Limb (tissue), 2 donors: ENCODE data around the gene SHOX.
"Not testable (repeated sequence)": the region's sequence is repeated elsewhere in the genome, so short reads cannot be mapped to it uniquely, and the experiment has no call there.

Source experiments
- DNase-seq, 2 donors: peaks; one replicate each; pipeline ENCODE4 v3.0.0-alpha.2; 2016; ENCODE audit errors: extremely low spot score in 2 of 2

SHOX gene

DNA sequence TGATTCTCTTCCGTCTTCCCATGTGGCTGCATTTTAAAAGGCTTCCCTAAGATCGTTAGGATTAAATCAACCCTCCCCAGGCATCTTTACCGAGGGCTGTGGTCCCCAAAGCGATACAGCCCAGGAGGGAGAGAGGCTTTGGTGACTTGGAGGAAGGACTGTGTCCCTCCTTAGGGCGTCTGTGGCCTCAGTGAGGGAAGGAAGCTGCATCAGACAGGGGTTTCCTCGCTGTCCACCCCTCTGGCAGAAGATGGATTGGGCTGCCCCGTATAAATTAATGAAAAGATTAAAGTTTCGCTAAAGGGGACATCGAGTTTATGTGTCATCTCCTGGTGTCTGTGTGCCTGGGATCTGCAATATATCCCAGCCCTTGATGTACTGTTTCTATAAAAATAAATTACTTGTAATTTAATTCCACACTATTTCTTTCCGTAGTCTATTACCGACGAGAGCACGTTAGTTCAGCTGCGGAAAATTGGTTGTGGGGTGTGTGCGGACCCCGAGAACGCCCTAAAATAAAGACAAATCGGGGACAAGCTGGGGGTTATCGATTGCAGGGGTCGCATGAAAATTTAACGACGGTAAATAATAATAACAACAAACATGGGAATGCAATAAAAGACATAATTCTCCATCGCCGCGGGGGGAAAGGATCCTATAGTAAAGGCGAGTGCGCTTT is 6.5 kb downstream of the SHOX start:
- peak in 1 of 2 donors; percentile 56 for DNase-seq

DNA sequence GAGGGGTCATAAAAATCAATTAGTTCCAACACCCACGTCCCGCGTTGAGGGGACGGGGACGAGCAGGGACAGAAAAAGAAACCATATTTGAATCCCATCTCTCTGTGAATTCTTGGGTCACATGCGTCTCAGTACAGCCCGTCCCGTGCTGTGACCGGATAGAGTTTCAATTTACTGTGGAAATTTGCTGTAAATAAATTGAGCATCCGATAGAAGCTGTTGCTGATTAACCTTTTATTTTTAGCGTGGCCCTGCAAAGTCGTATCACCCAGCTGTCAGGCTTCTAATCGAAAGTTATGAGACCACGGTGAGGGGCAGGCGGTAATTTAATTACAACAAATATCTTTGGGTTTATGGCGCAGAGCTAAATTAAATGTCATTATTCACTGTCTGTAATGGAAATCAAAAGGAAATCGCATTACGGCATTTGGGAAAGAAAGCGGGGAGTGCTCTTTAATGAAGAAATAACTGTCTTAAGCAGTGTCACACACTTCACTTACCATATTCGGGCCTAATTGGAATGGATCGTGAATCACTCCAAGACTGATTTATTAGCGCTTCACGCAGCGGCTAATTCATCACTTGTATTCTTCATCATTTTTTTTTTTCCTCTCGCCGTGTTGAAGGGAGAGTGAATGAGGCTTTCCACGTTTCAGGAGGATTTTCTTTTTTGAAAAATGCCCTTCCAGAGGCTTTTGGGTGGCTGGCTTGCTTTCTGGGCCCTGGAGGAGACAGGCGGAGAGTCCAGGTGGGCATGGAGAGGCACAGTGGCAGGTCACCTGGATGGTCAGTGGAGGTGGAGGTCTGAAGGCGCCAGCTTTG is 7.3 kb downstream of the SHOX start:
- peak in 1 of 2 donors; percentile 43 for DNase-seq

DNA sequence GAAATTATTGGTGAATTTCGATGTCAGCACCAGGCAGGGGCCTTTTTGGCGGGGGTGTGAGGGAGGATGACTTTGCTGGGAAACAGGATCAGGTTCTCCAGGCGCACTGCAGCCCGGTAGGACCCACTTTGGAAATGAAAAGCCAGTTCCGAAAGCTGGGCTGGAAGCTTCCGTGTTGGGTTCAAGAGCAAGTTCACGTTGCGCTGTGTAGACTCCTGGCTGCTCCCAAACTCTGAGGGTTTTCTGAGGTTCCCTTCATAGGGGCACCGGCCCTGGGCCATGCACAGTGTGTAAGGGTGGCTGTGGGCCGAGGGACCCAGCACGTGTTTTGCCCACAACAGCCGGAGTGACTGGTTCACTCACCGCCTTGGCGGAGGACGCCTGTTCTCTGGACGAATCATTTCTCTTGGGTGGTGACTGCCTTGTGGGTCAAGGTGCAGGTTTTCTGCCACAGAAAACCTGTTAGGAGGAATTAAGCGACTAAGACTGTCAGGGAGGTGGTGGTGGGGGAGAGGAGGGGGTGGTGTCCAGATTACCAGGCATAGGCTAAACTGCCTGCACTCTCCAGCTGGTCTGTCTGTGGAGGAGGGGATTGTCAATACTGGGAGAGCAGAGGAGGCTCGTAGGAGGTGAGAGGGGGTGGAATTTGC is 8.0 kb downstream of the SHOX start:
- DNase-seq, result peak in 1 of 2 donors; percentile 36

DNA sequence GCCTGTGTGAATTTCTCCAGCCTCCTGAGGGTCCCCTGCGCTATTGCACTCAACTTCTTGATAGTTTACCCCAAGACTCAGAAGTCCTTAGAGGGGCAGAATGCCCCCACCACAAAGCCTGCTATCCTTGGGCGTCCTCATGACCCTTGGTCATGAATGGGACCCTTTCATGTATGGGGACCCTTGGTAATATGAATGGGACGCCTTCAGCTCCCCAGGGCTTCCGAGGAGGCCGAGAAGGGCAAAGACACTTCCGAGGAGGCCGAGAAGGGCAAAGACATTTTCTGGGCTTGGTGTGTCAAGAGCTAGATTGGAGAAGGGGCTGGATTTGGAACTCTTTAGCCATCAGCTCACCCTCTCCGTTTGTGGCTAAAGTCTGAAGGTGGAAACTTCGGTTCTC is 8.6 kb downstream of the SHOX start:
- DNase-seq, result peak in 1 of 2 donors; percentile 21

DNA sequence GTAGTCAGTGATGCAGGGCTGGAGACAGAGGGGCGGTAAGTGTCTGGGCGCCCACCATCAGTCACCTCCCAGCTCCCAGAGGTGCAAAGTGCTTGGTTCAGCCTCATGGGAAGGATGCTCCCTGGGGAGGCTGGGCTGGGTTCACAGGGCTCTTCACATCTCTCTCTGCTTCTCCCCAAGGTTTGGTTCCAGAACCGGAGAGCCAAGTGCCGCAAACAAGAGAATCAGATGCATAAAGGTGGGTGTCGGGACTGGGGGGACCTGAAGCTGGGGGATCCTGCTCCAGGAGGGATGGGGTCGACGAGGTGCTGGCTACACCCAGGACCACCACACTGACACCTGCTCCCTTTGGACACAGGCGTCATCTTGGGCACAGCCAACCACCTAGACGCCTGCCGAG is 10.1 kb downstream of the SHOX start:
- DNase-seq, result peak in 1 of 2 donors; percentile 32

- DNase-seq, result peak in 1 of 2 donors; percentile 31
Observed at GRCh38 chrX:641671-642435, 11.3 kb downstream of the SHOX start.

DNA sequence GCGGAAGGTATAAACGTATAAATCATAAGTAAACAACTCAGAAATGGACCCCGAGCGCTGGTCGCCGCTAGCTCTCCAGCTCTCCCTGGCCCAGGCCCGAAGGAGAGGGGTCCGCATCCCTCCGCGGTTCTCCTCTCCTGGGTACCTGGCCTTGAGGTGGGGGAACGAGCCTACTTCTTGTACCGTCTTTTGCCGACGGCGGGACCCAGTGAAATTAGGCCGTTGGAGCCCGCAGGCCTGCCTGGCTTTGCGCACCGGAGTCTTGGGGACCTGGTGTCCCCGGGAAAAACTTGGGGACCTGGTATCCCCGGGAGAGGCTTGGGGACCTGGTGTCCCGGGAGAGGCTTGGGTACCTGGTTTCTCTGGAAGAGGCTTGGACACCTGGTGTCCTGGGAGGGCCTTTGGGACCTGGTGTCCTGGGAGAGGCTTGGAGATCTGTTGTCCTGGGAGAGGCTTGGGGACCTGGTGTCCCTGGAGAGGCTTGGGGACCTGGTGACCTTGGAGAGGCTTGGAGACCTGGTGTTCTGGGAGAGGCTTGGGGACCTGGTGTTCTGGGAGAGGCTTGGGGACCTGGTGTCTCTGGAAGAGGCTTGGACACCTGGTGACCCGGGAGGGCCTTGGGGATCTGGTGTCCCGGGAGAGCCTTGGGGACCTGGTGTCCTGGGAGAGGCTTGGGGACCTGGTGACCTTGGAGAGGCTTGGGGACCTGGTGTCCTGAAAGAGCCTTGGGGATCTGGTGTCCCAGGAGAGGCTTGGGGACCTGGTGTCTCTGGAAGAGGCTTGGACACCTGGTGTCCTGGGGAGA is 12.0 kb downstream of the SHOX start:
- DNase-seq, result peak in 1 of 2 donors; percentile 41

DNA sequence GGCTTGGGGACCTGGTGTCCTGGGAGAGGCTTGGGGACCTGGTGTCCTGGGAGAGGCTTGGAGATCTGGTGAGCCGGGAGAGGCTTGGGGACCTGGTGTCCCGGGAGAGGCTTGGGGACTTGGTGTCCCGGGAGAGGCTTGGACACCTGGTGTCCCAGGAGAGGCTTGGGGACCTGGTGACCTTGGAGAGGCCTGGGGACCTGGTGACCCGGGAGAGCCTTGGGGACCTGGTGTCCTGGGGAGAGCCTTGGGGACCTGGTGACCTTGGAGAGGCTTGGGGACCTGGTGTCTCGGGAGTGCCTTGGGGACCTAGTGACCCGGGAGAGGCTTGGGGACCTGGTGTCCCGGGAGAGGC is 12.6 kb downstream of the SHOX start:
- DNase-seq, result peak in 1 of 2 donors; percentile 44

DNA sequence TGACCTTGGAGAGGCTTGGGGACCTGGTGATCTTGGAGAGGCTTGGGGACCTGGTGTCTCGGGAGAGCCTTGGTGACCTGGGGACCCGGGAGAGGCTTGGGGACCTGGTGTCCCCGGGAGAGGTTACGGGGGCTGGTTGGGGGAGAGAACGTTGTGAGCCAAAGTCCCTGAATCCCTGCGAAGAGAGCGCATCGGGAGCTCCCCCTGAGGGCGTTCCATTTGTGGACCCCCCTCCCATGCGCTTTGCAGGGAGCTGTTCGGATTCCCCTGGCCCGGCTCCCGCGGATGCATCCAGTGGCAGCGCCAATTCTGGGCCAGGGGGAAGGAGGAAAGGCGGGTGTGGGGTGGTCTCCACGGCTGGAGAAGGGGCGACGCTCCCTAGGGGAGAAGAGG is 13.3 kb downstream of the SHOX start:
- peak in 1 of 2 donors; percentile 40 for DNase-seq

DNA sequence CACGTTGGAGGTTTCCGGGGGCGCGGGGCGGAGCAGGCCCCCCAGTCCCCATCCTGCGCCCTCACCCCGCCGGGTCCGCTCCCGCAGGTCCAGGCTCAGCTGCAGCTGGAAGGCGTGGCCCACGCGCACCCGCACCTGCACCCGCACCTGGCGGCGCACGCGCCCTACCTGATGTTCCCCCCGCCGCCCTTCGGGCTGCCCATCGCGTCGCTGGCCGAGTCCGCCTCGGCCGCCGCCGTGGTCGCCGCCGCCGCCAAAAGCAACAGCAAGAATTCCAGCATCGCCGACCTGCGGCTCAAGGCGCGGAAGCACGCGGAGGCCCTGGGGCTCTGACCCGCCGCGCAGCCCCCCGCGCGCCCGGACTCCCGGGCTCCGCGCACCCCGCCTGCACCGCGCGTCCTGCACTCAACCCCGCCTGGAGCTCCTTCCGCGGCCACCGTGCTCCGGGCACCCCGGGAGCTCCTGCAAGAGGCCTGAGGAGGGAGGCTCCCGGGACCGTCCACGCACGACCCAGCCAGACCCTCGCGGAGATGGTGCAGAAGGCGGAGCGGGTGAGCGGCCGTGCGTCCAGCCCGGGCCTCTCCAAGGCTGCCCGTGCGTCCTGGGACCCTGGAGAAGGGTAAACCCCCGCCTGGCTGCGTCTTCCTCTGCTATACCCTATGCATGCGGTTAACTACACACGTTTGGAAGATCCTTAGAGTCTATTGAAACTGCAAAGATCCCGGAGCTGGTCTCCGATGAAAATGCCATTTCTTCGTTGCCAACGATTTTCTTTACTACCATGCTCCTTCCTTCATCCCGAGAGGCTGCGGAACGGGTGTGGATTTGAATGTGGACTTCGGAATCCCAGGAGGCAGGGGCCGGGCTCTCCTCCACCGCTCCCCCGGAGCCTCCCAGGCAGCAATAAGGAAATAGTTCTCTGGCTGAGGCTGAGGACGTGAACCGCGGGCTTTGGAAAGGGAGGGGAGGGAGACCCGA is 14.0 kb downstream of the SHOX start:
- peak in 1 of 2 donors; percentile 46 for DNase-seq

DNA sequence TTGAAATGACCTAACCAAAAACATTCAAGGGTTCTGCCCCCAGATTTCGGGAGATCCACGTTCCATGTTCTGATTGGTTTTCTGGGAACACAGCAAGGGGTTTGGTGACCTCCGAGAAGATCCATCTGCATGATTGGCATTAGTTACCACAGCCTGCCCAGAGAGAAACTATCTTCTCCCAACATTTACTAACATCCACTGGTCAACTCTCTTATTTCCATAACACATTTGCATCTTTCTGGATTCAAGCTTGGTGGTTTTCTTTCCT is 15.6 kb downstream of the SHOX start:
- peak in 1 of 2 donors; percentile 7 for DNase-seq

- DNase-seq, result no peak
Observed at GRCh38 chrX:646796-647195, 16.2 kb downstream of the SHOX start.

- peak in 1 of 2 donors; percentile 21 for DNase-seq
Observed at GRCh38 chrX:649166-649565, 18.6 kb downstream of the SHOX start.

GRCh38 chrX:650324-650723 is 19.7 kb downstream of the SHOX start:
- DNase-seq, result peak in 1 of 2 donors; percentile 27

DNA sequence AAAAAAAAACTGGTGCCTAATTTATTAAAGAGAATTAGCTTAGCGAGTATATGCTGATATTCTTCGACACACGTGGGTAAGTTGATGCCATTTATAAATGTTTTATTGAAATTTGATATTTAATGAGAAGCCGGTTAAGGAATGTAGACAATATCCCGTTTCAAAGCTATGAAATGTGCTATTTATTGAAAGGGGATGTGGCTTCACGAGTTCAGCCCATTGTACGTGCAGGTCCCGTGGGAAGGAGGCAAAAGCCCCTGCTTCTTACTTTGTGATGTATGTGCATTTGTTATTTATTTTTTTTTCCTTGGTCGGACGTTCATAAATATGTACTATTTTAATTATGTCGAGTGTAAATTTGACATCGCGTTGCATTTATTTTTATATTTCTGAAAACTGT is 20.2 kb downstream of the SHOX start:
- DNase-seq, result no peak

GRCh38 chrX:651922-652321 is 21.3 kb downstream of the SHOX start:
- not testable (repeated sequence) for DNase-seq

DNA sequence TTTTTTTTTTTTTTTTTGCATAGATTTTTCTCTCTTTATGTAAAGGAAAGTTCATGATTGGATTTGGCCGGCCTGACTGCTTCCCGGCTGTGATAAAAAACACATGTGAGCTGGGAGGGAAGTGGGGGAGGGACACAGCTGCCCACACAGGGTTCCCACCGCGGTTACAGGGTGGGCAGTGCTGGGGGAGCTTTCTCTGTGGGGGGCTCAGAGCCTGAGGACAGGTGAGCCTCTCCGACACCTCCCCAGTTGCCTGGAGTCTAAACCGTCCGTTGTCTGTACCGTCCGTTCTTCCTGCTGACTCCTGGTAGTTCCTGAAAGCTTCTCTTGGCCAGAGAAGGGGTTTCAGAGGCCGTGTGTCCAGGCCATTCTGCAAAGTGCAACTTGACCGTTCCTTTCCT is 21.8 kb downstream of the SHOX start:
- peak in 1 of 2 donors; percentile 59 for DNase-seq

GRCh38 chrX:653306-653705 is 22.7 kb downstream of the SHOX start:
- no peak for DNase-seq

GRCh38 chrX:661154-661553 is 30.6 kb downstream of the SHOX start:
- DNase-seq, result no peak

GRCh38 chrX:662126-662525 is 31.5 kb downstream of the SHOX start:
- no peak for DNase-seq
